Right atrium auricular region (tissue), 2 donors: Measurements from ENCODE around the gene IFRD1. TPM values are rescaled to one million over a fixed set of nuclear protein-coding genes. Genes with fewer than 3 reads are reported as not detected.

Source experiments
- DNase-seq: peaks from one replicate; pipeline ENCODE4 v3.0.0-alpha.2; 2019; ENCODE audit warnings: low spot score
- H3K27ac ChIP-seq, 2 donors: fragments of 200-600 bp; sonication (generic); 1 replicate in 1 of 2; 2 replicates in 1 of 2; pipeline ENCODE4 v1.5.1; 2016 to 2019
- H3K27me3 ChIP-seq, 2 donors: fragments of 200-600 bp; sonication (generic); one replicate each; pipeline versions ENCODE4 v1.5.1 to v1.6.0; 2017 to 2019
- H3K36me3 ChIP-seq: fragments of 200-600 bp; sonication (generic); one replicate; pipeline ENCODE4 v1.5.1; 2016
- H3K4me1 ChIP-seq, 2 donors: fragments of 200-600 bp; sonication (generic); one replicate each; pipeline versions ENCODE4 v1.5.1 to v1.6.0; 2017 to 2019
- H3K4me3 ChIP-seq, 2 donors: fragments of 200-600 bp; sonication (generic); 1 replicate in 1 of 2; 2 replicates in 1 of 2; pipeline ENCODE4 v1.5.1; 2017 to 2019; ENCODE audit warnings: mild to moderate bottlenecking in 1 of 2, moderate library complexity in 1 of 2
- H3K9me3 ChIP-seq, 2 donors: fragments of 200-600 bp; sonication (generic); one replicate each; pipeline ENCODE4 v1.5.1; 2019
- CTCF ChIP-seq, 2 donors: fragments of 200-600 bp; sonication (generic); IDR thresholded peaks; one replicate each; pipeline ENCODE4 v1.5.1; 2019; ENCODE audit warnings: antibody characterized with exemption in 2 of 2
- total RNA-seq, 2 donors: library from RNA; depleted of rRNA; stranded (reverse); fragments of >200 nt; gene quantifications; one replicate each; pipeline ENCODE4 v1.1.0, GENCODE V29; 2016

The IFRD1 gene
- total RNA-seq, 2 donors from 2014 or later: 11.2 to 25.5 TPM

- H3K9me3 ChIP-seq: no peaks in the 10 kb centered on the region
- peak in 1 of 2 donors; percentile 11 for TF ChIP-seq CTCF (IDR thresholded peaks at IDR 0.05)
- no peaks in the 10 kb centered on the region for H3K27me3 ChIP-seq
- DNase-seq: no peak
- H3K4me3 ChIP-seq: no peak overlapping the region
- no peak overlapping the region for H3K27ac ChIP-seq
- H3K4me1 ChIP-seq: peaks cover 0 to 18% of the 10 kb centered on the region in 2 donors
- H3K36me3 ChIP-seq: no peaks in the 10 kb centered on the region
These were observed 55.2 kb downstream of the IFRD1 start for GRCh38 chr7:112505495-112505894.

GRCh38 chr7:112508404-112508803 is 58.1 kb downstream of the IFRD1 start:
- Histone ChIP-seq H3K36me3 (no peaks in the 10 kb centered on the region), H3K4me1 (peaks cover 0 to 21% of the 10 kb centered on the region in 2 donors), H3K4me3 (no peak overlapping the region), H3K9me3 (no peaks in the 10 kb centered on the region), H3K27me3 (no peaks in the 10 kb centered on the region), H3K27ac (no peak overlapping the region)
- DNase-seq: no peak
- TF ChIP-seq CTCF (IDR thresholded peaks at IDR 0.05): no peak

- no peak for DNase-seq
- no peak overlapping the region for H3K4me3 ChIP-seq
- no peaks in the 10 kb centered on the region for H3K27me3 ChIP-seq
- no peaks in the 10 kb centered on the region for H3K9me3 ChIP-seq
- no peaks in the 10 kb centered on the region for H3K36me3 ChIP-seq
- peaks cover 0 to 14% of the 10 kb centered on the region in 2 donors for H3K4me1 ChIP-seq
- H3K27ac ChIP-seq: no peak overlapping the region
- no peak for TF ChIP-seq CTCF (IDR thresholded peaks at IDR 0.05)
These were observed 59.1 kb downstream of the IFRD1 start for GRCh38 chr7:112509402-112509801.

- Histone ChIP-seq H3K27ac (no peak overlapping the region), H3K4me3 (no peak overlapping the region), H3K4me1 (peaks cover 0 to 14% of the 10 kb centered on the region in 2 donors), H3K9me3 (no peaks in the 10 kb centered on the region), H3K36me3 (no peaks in the 10 kb centered on the region), H3K27me3 (no peaks in the 10 kb centered on the region)
- no peak for TF ChIP-seq CTCF (IDR thresholded peaks at IDR 0.05)
- no peak for DNase-seq
These were observed 59.9 kb downstream of the IFRD1 start for GRCh38 chr7:112510001-112510742.

GRCh38 chr7:112510743-112511110 is 60.5 kb downstream of the IFRD1 start:
- Histone ChIP-seq H3K4me1 (peaks cover 0 to 14% of the 10 kb centered on the region in 2 donors), H3K27ac (no peak overlapping the region), H3K9me3 (no peaks in the 10 kb centered on the region), H3K36me3 (no peaks in the 10 kb centered on the region), H3K4me3 (no peak overlapping the region), H3K27me3 (no peaks in the 10 kb centered on the region)
- TF ChIP-seq CTCF (IDR thresholded peaks at IDR 0.05): no peak
- no peak for DNase-seq
